Ascending aorta (tissue), 2 donors: Measurements from ENCODE around the gene LLGL2. TPM values are rescaled to one million over a fixed set of nuclear protein-coding genes. Genes with fewer than 3 reads are reported as not detected.

Experiments
- DNase-seq, 2 donors: peaks; one replicate each; pipeline ENCODE4 v3.0.0-alpha.2; 2019; ENCODE audit warnings: low spot score in 2 of 2
- H3K27ac ChIP-seq, 2 donors: fragments of 200-600 bp; sonication (generic); one replicate each; pipeline ENCODE4 v1.5.1; 2016 to 2017; ENCODE audit warnings: mild to moderate bottlenecking in 1 of 2
- H3K27me3 ChIP-seq: fragments of 200-600 bp; sonication (generic); one replicate; pipeline ENCODE4 v1.5.1; 2017
- H3K36me3 ChIP-seq, 2 donors: fragments of 200-600 bp; sonication (generic); one replicate each; pipeline ENCODE4 v1.5.1; 2016
- H3K4me1 ChIP-seq, 2 donors: fragments of 200-600 bp; sonication (generic); one replicate each; pipeline ENCODE4 v1.5.1; 2016 to 2017; ENCODE audit warnings: mild to moderate bottlenecking in 1 of 2
- H3K4me3 ChIP-seq, 2 donors: fragments of 200-600 bp; sonication (generic); one replicate each; pipeline ENCODE4 v1.5.1; 2016 to 2017; ENCODE audit warnings: mild to moderate bottlenecking in 1 of 2
- H3K9me3 ChIP-seq, 2 donors: fragments of 200-600 bp; sonication (generic); one replicate each; pipeline ENCODE4 v1.5.1; 2016
- CTCF ChIP-seq, 3 experiments: fragments of 200-600 bp in 2 of 3; fragments of 450-650 bp in 1 of 3; sonication (generic) in 2 of 3; IDR thresholded peaks; one replicate each; pipeline ENCODE4 v1.5.1; 2016 to 2019; ENCODE audit warnings: antibody characterized with exemption in 3 of 3, mild to moderate bottlenecking in 1 of 3, moderate library complexity in 1 of 3
- intact Hi-C: fragments of 100-400 bp; cut with DNase I; formaldehyde crosslinking; loops from one replicate; pipeline ENCODE4 v1.15.1; 2023
- total RNA-seq: library from RNA; depleted of rRNA; stranded (reverse); fragments of >200 nt; gene quantifications from one replicate; pipeline ENCODE4 v1.1.0, GENCODE V29; 2016

The LLGL2 gene
- total RNA-seq, 1 donor from 2014 or later, result 41.8 TPM

DNA sequence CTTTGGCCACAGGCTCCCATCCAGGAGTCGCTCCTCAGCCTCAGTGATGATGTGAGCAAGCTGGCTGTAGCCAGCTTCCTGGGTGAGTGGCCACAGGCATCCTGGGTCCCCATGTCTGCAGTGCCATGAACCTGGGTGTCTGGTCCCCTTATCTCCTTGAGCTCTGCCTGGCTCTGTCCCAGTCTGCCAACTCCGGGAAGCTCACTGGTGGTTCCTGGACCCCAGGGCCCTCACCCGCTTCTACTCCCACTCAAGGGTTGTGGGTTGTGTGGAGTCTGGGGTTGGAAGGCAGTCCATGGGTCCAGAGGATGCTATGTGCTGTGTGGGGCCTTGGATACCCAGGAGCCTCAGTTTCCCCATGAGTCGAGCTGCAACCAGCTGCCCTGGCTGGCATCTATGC lies 96.0 kb downstream of the LLGL2 start:
- DNase-seq, result no peak
- H3K4me3 ChIP-seq, result no peak overlapping the region
- peaks cover 27 to 43% of the 10 kb centered on the region in 2 donors for H3K36me3 ChIP-seq
- no peaks in the 10 kb centered on the region for H3K27me3 ChIP-seq
- no peaks in the 10 kb centered on the region for H3K4me1 ChIP-seq
- intact Hi-C loops, result no loop called here
- no peak overlapping the region for H3K27ac ChIP-seq
- TF ChIP-seq CTCF (IDR thresholded peaks at IDR 0.05), result no peak
- H3K9me3 ChIP-seq, result no peaks in the 10 kb centered on the region

- intact Hi-C loops, result no loop called here
- Histone ChIP-seq H3K4me1 (no peaks in the 10 kb centered on the region), H3K36me3 (peaks cover 31 to 45% of the 10 kb centered on the region in 2 donors), H3K4me3 (no peak overlapping the region), H3K27ac (no peak overlapping the region), H3K9me3 (no peaks in the 10 kb centered on the region), H3K27me3 (no peaks in the 10 kb centered on the region)
- no peak for TF ChIP-seq CTCF (IDR thresholded peaks at IDR 0.05)
- no peak for DNase-seq
Measured at GRCh38 chr17:75622076-75622475, 96.6 kb downstream of the LLGL2 start.

- Histone ChIP-seq H3K4me1 (no peaks in the 10 kb centered on the region), H3K27me3 (no peaks in the 10 kb centered on the region), H3K4me3 (no peak overlapping the region), H3K36me3 (peaks cover 29 to 44% of the 10 kb centered on the region in 2 donors), H3K9me3 (no peaks in the 10 kb centered on the region), H3K27ac (no peak overlapping the region)
- TF ChIP-seq CTCF (IDR thresholded peaks at IDR 0.05), result no peak
- no peak for DNase-seq
- intact Hi-C loops, result no loop called here
Measured at GRCh38 chr17:75622771-75623273, 97.3 kb downstream of the LLGL2 start.

DNA sequence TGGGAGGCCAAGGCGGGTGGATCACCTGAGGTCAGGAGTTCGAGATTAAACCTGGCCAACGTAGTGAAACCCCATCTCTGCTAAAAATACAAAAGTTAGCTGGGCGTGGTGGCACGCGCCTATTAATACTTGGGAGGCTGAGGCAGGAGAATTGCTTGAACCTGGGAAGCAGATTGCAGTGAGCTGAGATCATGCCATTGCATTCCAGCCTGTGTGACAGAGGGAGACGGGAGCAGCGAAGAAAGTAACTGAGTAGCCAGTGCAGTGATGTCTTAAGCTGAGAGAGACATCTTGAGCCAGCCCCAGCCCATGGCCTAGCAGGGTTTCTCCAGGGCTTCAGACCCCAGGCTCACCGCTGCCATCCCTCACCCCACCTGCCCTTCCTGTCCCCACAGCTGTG lies 97.9 kb downstream of the LLGL2 start:
- Histone ChIP-seq H3K36me3 (peaks cover 29 to 44% of the 10 kb centered on the region in 2 donors), H3K4me1 (no peaks in the 10 kb centered on the region), H3K4me3 (no peak overlapping the region), H3K27ac (no peak overlapping the region), H3K9me3 (no peaks in the 10 kb centered on the region), H3K27me3 (no peaks in the 10 kb centered on the region)
- TF ChIP-seq CTCF (IDR thresholded peaks at IDR 0.05), result no peak
- intact Hi-C loops, result no loop called here
- no peak for DNase-seq

GRCh38 chr17:75624021-75624420 lies 98.5 kb downstream of the LLGL2 start:
- intact Hi-C loops, result no loop called here
- Histone ChIP-seq H3K9me3 (no peaks in the 10 kb centered on the region), H3K4me1 (no peaks in the 10 kb centered on the region), H3K27me3 (no peaks in the 10 kb centered on the region), H3K36me3 (peaks cover 29 to 37% of the 10 kb centered on the region in 2 donors), H3K4me3 (no peak overlapping the region), H3K27ac (no peak overlapping the region)
- TF ChIP-seq CTCF (IDR thresholded peaks at IDR 0.05), result no peak
- DNase-seq, result no peak

Other genes starting within 250 kb of the LLGL2 start
- gene SLC25A19, start 236.3 kb upstream of the LLGL2 start, total RNA-seq, result 1.3 TPM
- gene GRB2, start 120.0 kb upstream of the LLGL2 start, total RNA-seq, result 65.7 TPM
- gene TMEM94, start 69.1 kb upstream of the LLGL2 start, total RNA-seq, result 125 TPM
- gene CASKIN2, start 10.2 kb upstream of the LLGL2 start, total RNA-seq, result 112 TPM
- gene TSEN54, start 9.2 kb upstream of the LLGL2 start, total RNA-seq, result 92.7 TPM
- 285 TPM for gene MYO15B, start 62.1 kb downstream of the LLGL2 start, total RNA-seq
- not detected for gene SMIM5, start 107.7 kb downstream of the LLGL2 start, total RNA-seq
- gene RECQL5, start 141.5 kb downstream of the LLGL2 start, total RNA-seq, result 7.6 TPM
- gene SAP30BP, start 141.6 kb downstream of the LLGL2 start, total RNA-seq, result 70.9 TPM
- 152 TPM for gene ITGB4, start 195.8 kb downstream of the LLGL2 start, total RNA-seq
- 101 TPM for gene GALK1, start 239.5 kb downstream of the LLGL2 start, total RNA-seq